Hepatocyte (in vitro differentiated cells): ENCODE data around the gene FMNL2. TPM values are rescaled to one million over a fixed set of nuclear protein-coding genes. Genes with fewer than 3 reads are reported as not detected.

Source experiments
- DNase-seq: peaks from one replicate; pipeline ENCODE4 v3.0.0-alpha.2; 2016; ENCODE audit warnings: low spot score
- H2AFZ ChIP-seq: fragments of 200-600 bp; sonication (generic); 2 replicates; pipeline ENCODE4 v1.6.0; 2016; ENCODE audit warnings: antibody characterized with exemption, mild to moderate bottlenecking
- H3K27ac ChIP-seq: fragments of 200-600 bp; sonication (generic); 2 replicates; pipeline ENCODE4 v1.5.1; 2016; ENCODE audit warnings: mild to moderate bottlenecking
- H3K27me3 ChIP-seq: fragments of 200-600 bp; sonication (generic); 2 replicates; pipeline ENCODE4 v1.6.1; 2016
- H3K36me3 ChIP-seq: fragments of 200-600 bp; sonication (generic); replicated peaks from 2 replicates; pipeline ENCODE4 v1.5.1; 2016; ENCODE audit warnings: low read depth; ENCODE audit not compliant: insufficient read depth
- H3K4me1 ChIP-seq: fragments of 200-600 bp; sonication (generic); 2 replicates; pipeline ENCODE4 v1.5.1; 2016; ENCODE audit warnings: mild to moderate bottlenecking, moderate library complexity; ENCODE audit not compliant: insufficient read depth
- H3K4me2 ChIP-seq: fragments of 200-600 bp; sonication (generic); 2 replicates; pipeline ENCODE4 v1.6.0; 2016
- H3K4me3 ChIP-seq: fragments of 200-600 bp; sonication (generic); 2 replicates; pipeline ENCODE4 v1.5.1; 2016; ENCODE audit warnings: mild to moderate bottlenecking
- H3K79me2 ChIP-seq: fragments of 200-600 bp; sonication (generic); 2 replicates; pipeline ENCODE4 v1.6.0; 2017; ENCODE audit warnings: mild to moderate bottlenecking
- H3K9me2 ChIP-seq: fragments of 200-600 bp; sonication (generic); replicated peaks from 2 replicates; pipeline ENCODE4 v1.6.0; 2017; ENCODE audit warnings: mild to moderate bottlenecking; ENCODE audit not compliant: insufficient read depth
- H3K9me3 ChIP-seq: fragments of 200-600 bp; sonication (generic); 2 replicates; pipeline ENCODE4 v1.5.1; 2016; ENCODE audit warnings: low read depth, mild to moderate bottlenecking
- H4K20me1 ChIP-seq: fragments of 200-600 bp; sonication (generic); 2 replicates; pipeline ENCODE4 v1.6.0; 2016; ENCODE audit warnings: mild to moderate bottlenecking; ENCODE audit not compliant: insufficient read depth, poor library complexity, severe bottlenecking
- EZH2 ChIP-seq: fragments of 200-600 bp; sonication (generic); IDR thresholded peaks from 2 replicates; pipeline ENCODE4 v1.6.1; 2016; ENCODE audit warnings: antibody characterized with exemption, mild to moderate bottlenecking, borderline replicate concordance
- EZH2phosphoT487 ChIP-seq: fragments of 200-600 bp; sonication (generic); IDR thresholded peaks from one replicate; pipeline ENCODE4 v1.6.1; 2018; ENCODE audit warnings: antibody characterized with exemption, mild to moderate bottlenecking, low read depth, moderate library complexity; ENCODE audit not compliant: unreplicated experiment, severe bottlenecking
- WGBS: methylation state at CpG from one replicate; pipeline ENCODE4 v1.1.6; 2016; ENCODE audit warnings: low lambda C conversion rate; ENCODE audit errors: missing lambda C conversion rate; 5-methylcytosine and 5-hydroxymethylcytosine counted together
- polyA plus RNA-seq: library from polyadenylated mRNA; unstranded; fragments of >200 nt; fragmentation: Nextera tagmentation; extraction: Ambion mirVana; gene quantifications from 2 replicates; pipeline ENCODE4 v1.2.1, GENCODE V29; 2016
- total RNA-seq: library from RNA; depleted of rRNA; stranded (reverse); fragments of >200 nt; gene quantifications from 2 replicates; pipeline ENCODE4 v1.2.3, GENCODE V29; 2014
- TF ChIP-seq, protein P1 (sequence below): fragments of 200-600 bp; sonication (generic); IDR thresholded peaks from 2 replicates; pipeline ENCODE4 v1.5.1; 2016; ENCODE audit warnings: antibody characterized with exemption, mild to moderate bottlenecking; ENCODE audit not compliant: poor library complexity

Gene FMNL2
- total and polyA plus RNA-seq, 2 experiments from 2014 or later, result 11.7 to 53.6 TPM

DNA sequence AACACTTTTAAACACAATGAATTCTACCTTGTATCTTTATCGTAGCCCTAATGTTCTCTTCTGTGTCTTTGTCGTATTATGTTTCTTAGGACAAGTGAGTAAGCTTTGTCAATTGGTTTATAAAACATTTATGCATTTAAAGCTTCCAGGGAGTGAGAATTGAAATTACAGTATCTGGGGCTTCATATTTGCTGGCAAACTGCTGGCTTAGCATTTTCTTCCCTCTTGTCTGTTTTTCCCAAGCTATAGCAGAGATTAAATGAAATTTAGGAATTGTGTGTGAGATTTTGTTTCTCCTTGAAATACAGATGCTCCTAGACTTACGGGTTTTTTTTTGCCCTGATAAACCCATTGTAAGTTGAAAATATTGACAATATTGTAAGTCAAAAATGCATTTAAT lies 73.3 kb downstream of the FMNL2 start:
- no peak overlapping the region for H3K4me3 ChIP-seq
- H3K27ac ChIP-seq, result no peak overlapping the region
- H3K36me3 ChIP-seq, result no peaks in the 10 kb centered on the region
- peaks cover 92% of the 10 kb centered on the region for H3K79me2 ChIP-seq
- no peak overlapping the region for H3K4me2 ChIP-seq
- no peaks in the 10 kb centered on the region for H3K9me2 ChIP-seq
- peaks cover 5% of the 10 kb centered on the region for H4K20me1 ChIP-seq
- no peaks in the 10 kb centered on the region for H3K9me3 ChIP-seq
- no peaks in the 10 kb centered on the region for H3K27me3 ChIP-seq
- TF ChIP-seq EZH2phosphoT487 (no peak), EZH2 (no peak)
- no peak for DNase-seq
- no peak overlapping the region for H2AFZ ChIP-seq
- 82% methylated on average over 3 of the region's 3 CpGs for WGBS
- H3K4me1 ChIP-seq, result peaks cover 20% of the 10 kb centered on the region

DNA sequence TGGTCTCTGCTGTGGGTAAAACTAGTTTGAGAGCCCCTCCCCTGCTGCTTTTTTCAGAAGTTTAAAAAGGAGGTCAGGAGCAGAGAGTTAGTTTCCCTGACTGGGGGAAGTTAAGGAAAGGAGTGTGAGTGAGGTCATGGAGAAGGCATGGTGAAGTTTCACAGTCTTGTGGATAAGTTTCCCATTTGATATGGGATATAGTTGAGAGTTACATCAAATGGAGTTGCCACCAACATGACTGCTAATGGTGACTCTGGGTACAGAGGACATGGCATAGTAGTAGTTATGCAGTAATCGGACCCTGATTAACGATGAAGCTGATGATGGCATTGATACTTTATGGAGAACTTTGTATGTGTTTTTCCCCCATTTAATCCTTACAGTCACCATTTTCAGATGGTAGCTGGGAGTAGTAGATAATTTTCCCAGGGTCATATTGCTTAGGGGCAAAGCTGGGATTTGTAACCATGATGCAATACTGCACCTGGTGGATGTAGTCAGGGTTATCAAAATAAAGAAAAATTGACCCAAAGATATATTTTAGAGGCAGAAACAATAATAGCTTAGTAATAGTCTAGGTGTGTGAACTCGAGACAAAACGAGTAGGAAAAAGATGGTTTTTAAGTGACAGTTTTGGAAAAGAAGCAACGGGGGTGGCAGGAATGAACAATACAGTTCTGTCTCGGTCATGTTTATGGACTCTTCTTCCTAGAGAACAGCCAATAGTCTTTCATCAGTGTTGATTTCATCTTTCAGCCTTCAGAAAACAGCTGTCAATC lies 74.6 kb downstream of the FMNL2 start:
- no peaks in the 10 kb centered on the region for H3K36me3 ChIP-seq
- no peak for TF ChIP-seq EZH2
- no peak for TF ChIP-seq EZH2phosphoT487
- TF ChIP-seq, protein P1, sequence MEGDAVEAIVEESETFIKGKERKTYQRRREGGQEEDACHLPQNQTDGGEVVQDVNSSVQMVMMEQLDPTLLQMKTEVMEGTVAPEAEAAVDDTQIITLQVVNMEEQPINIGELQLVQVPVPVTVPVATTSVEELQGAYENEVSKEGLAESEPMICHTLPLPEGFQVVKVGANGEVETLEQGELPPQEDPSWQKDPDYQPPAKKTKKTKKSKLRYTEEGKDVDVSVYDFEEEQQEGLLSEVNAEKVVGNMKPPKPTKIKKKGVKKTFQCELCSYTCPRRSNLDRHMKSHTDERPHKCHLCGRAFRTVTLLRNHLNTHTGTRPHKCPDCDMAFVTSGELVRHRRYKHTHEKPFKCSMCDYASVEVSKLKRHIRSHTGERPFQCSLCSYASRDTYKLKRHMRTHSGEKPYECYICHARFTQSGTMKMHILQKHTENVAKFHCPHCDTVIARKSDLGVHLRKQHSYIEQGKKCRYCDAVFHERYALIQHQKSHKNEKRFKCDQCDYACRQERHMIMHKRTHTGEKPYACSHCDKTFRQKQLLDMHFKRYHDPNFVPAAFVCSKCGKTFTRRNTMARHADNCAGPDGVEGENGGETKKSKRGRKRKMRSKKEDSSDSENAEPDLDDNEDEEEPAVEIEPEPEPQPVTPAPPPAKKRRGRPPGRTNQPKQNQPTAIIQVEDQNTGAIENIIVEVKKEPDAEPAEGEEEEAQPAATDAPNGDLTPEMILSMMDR, result no peak
- no peaks in the 10 kb centered on the region for H3K9me3 ChIP-seq
- H3K9me2 ChIP-seq, result no peaks in the 10 kb centered on the region
- no peak overlapping the region for H3K4me2 ChIP-seq
- no peaks in the 10 kb centered on the region for H3K27me3 ChIP-seq
- no peak for DNase-seq
- WGBS, result 97% methylated on average over 6 of the region's 6 CpGs
- H3K4me3 ChIP-seq, result no peak overlapping the region
- no peak overlapping the region for H3K27ac ChIP-seq
- H3K4me1 ChIP-seq, result peaks cover 20% of the 10 kb centered on the region
- no peak overlapping the region for H2AFZ ChIP-seq
- peaks cover 5% of the 10 kb centered on the region for H4K20me1 ChIP-seq
- peaks cover 92% of the 10 kb centered on the region for H3K79me2 ChIP-seq

- H3K79me2 ChIP-seq, result peaks cover 92% of the 10 kb centered on the region
- TF ChIP-seq EZH2 (no peak), EZH2phosphoT487 (no peak)
- TF ChIP-seq, protein P1, result no peak
- WGBS, result 93% methylated on average over 2 of the region's 2 CpGs
- no peaks in the 10 kb centered on the region for H3K9me3 ChIP-seq
- H3K27ac ChIP-seq, result no peak overlapping the region
- H3K4me2 ChIP-seq, result no peak overlapping the region
- no peak for DNase-seq
- no peaks in the 10 kb centered on the region for H3K36me3 ChIP-seq
- H3K4me1 ChIP-seq, result peaks cover 16% of the 10 kb centered on the region
- no peak overlapping the region for H2AFZ ChIP-seq
- H3K27me3 ChIP-seq, result no peaks in the 10 kb centered on the region
- H3K9me2 ChIP-seq, result no peaks in the 10 kb centered on the region
- H3K4me3 ChIP-seq, result no peak overlapping the region
- H4K20me1 ChIP-seq, result peaks cover 5% of the 10 kb centered on the region
These were observed 75.2 kb downstream of the FMNL2 start for GRCh38 chr2:152410165-152410597.

DNA sequence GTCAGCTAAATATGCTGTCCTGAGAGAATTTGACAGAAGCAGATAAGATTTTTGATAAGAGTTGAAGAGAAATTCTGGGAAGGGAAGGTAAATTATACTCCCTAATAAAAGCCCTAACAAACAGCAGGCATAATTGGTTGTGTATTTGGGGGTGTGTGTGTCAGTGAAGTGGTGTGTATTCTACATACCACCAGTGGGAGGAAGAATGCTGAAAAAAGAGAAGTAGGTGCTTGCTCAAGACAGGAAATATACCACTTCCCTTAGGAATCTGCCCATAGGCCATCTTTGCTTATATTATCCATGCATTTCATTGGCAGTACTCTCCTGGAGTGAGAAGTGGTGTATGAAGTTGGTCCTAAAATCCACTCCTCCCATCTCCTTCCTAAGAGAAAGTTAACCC lies 76.2 kb downstream of the FMNL2 start:
- DNase-seq, result no peak
- Histone ChIP-seq H3K4me3 (no peak overlapping the region), H3K4me1 (peaks cover 16% of the 10 kb centered on the region), H3K27ac (no peak overlapping the region), H3K4me2 (no peak overlapping the region), H3K79me2 (peaks cover 91% of the 10 kb centered on the region), H3K27me3 (no peaks in the 10 kb centered on the region), H3K36me3 (no peaks in the 10 kb centered on the region), H2AFZ (no peak overlapping the region), H4K20me1 (peaks cover 5% of the 10 kb centered on the region), H3K9me2 (no peaks in the 10 kb centered on the region), H3K9me3 (no peaks in the 10 kb centered on the region)
- TF ChIP-seq EZH2 (no peak), EZH2phosphoT487 (no peak)
- TF ChIP-seq, protein P1, result no peak
